ENCODE measurements around the gene TOM1. TPM values are rescaled to one million over a fixed set of nuclear protein-coding genes. Genes with fewer than 3 reads are reported as not detected.

The TOM1 gene
- total and polyA plus RNA-seq, 4 donors: 19.8 to 50.5 (median 44.0) TPM

DNA sequence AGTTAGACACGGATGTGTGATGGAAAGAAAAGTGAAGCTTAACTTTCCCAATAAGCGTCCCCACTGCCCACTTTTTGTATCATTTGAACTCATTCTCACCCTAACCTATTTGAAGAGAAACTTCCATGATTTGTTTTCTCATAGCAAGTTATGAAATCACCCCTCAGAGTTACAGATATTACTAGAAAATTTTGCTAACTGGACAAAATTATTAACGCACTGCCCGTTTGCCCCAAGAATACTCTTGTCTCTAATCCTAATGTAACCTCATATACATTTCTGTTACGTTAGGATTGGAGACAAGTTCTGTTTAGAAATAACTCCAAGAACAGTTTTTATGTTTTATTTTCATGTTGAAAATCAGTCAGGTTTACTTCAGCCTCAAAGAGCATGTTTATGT is 25.5 kb downstream of the TOM1 start:
- H3K9me3 ChIP-seq (ENCODE audit: control insufficient read depth, low read length): no peaks in the 10 kb centered on the region
- intact Hi-C loops (cut with DNase I): no loop called here
- no peaks in the 10 kb centered on the region for H3K27me3 ChIP-seq (ENCODE audit: control insufficient read depth in 1 of 2, insufficient read depth in 2 of 2, low read length in 1 of 2)
- H3K27ac ChIP-seq (ENCODE audit: low read depth in 1 of 2, low read length in 2 of 2): no peak overlapping the region
- H3K4me3 ChIP-seq (ENCODE audit: low read length in 2 of 2): no peak overlapping the region
- ATAC-seq (ENCODE audit: low FRiP score) (no peak), DNase-seq (no peak)
- H3K36me3 ChIP-seq (ENCODE audit: control insufficient read depth in 1 of 2, insufficient read depth in 2 of 2, low read length in 1 of 2): peaks cover 0 to 12% of the 10 kb centered on the region in 2 donors
- H3K4me1 ChIP-seq (ENCODE audit: control insufficient read depth in 1 of 2, insufficient read depth in 2 of 2, low read length in 2 of 2): no peaks in the 10 kb centered on the region
- 90 to 91% methylated on average over 5 of the region's 5 CpGs for WGBS, 2 donors

DNA sequence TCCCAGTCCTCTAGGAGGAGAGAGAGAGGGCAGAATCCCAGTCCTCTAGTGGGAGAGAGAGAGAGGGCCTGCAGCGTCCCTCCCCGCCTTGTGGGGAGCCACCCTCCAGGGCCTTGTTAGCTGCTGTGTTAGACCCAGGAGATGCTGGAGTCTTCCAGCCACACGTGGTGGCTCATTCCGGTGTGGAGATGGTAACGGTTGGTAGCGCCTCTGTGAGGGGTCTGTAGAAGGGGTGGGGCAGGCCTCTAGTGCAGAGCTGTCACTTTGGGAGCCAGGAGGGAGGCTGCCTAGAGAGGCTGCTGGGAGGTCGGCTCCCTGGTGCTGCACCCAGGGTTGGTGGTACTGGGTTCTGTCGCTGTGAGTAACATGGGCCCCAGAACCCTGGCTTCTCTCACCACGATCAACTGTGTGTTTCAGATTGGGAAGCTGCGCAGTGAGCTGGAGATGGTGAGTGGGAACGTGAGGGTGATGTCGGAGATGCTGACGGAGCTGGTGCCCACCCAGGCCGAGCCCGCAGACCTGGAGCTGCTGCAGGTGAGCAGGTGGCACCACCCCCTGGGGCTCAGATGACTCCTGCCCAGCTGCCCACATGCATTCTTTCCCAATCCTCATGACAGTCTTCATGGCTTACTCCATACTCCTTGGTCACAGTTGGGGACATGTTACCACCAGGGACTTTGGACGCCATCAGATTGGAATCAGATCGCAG is 27.3 kb downstream of the TOM1 start:
- no peaks in the 10 kb centered on the region for H3K27me3 ChIP-seq (ENCODE audit: control insufficient read depth in 1 of 2, insufficient read depth in 2 of 2, low read length in 1 of 2)
- 95% methylated on average over 17 of the region's 17 CpGs for WGBS, 2 donors
- no peaks in the 10 kb centered on the region for H3K9me3 ChIP-seq (ENCODE audit: control insufficient read depth, low read length)
- DNase-seq (peak in 1 of 2 donors; percentile 45), ATAC-seq (ENCODE audit: low FRiP score) (peak; percentile 21)
- H3K36me3 ChIP-seq (ENCODE audit: control insufficient read depth in 1 of 2, insufficient read depth in 2 of 2, low read length in 1 of 2): peaks cover 0 to 14% of the 10 kb centered on the region in 2 donors
- intact Hi-C loops (cut with DNase I): no loop called here
- H3K27ac ChIP-seq (ENCODE audit: low read depth in 1 of 2, low read length in 2 of 2): no peak overlapping the region
- no peaks in the 10 kb centered on the region for H3K4me1 ChIP-seq (ENCODE audit: control insufficient read depth in 1 of 2, insufficient read depth in 2 of 2, low read length in 2 of 2)
- H3K4me3 ChIP-seq (ENCODE audit: low read length in 2 of 2): no peak overlapping the region

GRCh38 chr22:35327690-35328471 is 28.2 kb downstream of the TOM1 start:
- 94 to 95% methylated on average over 21 of the region's 21 CpGs for WGBS, 2 donors
- Histone ChIP-seq H3K4me1 (ENCODE audit: control insufficient read depth in 1 of 2, insufficient read depth in 2 of 2, low read length in 2 of 2) (no peaks in the 10 kb centered on the region), H3K4me3 (ENCODE audit: low read length in 2 of 2) (no peak overlapping the region), H3K36me3 (ENCODE audit: control insufficient read depth in 1 of 2, insufficient read depth in 2 of 2, low read length in 1 of 2) (peaks cover 0 to 14% of the 10 kb centered on the region in 2 donors), H3K9me3 (ENCODE audit: control insufficient read depth, low read length) (no peaks in the 10 kb centered on the region), H3K27me3 (ENCODE audit: control insufficient read depth in 1 of 2, insufficient read depth in 2 of 2, low read length in 1 of 2) (no peaks in the 10 kb centered on the region), H3K27ac (ENCODE audit: low read depth in 1 of 2, low read length in 2 of 2) (no peak overlapping the region)
- intact Hi-C loops (cut with DNase I): no loop called here
- ATAC-seq (ENCODE audit: low FRiP score) (no peak), DNase-seq (peak in 1 of 2 donors; percentile 61)

DNA sequence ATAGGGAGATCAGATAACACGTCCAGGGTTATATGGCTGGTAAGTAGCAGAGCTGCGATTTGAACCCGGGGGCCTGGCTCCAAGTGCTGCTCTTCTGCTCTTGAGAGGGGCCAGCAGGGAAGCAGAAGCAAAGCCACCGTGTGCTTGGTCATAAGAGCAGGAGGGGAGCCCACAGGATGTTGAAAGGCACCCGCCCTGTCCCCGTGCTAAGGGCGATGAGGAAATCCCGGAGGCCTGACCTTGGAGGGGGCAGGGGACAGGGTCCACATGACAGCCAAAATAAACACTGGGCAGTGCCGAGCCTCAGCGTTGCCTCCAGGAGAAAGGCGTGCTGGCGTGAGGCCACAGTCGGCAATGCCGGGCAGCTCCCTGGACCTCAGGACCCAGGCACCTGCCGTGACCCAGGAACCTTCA is 28.8 kb downstream of the TOM1 start:
- Histone ChIP-seq H3K4me3 (ENCODE audit: low read length in 2 of 2) (no peak overlapping the region), H3K27ac (ENCODE audit: low read depth in 1 of 2, low read length in 2 of 2) (no peak overlapping the region), H3K4me1 (ENCODE audit: control insufficient read depth in 1 of 2, insufficient read depth in 2 of 2, low read length in 2 of 2) (no peaks in the 10 kb centered on the region), H3K27me3 (ENCODE audit: control insufficient read depth in 1 of 2, insufficient read depth in 2 of 2, low read length in 1 of 2) (no peaks in the 10 kb centered on the region), H3K36me3 (ENCODE audit: control insufficient read depth in 1 of 2, insufficient read depth in 2 of 2, low read length in 1 of 2) (peaks cover 0 to 16% of the 10 kb centered on the region in 2 donors), H3K9me3 (ENCODE audit: control insufficient read depth, low read length) (no peaks in the 10 kb centered on the region)
- WGBS, 2 donors: 66 to 76% methylated on average over 15 of the region's 15 CpGs
- DNase-seq: peak in 1 of 2 donors; percentile 76
- intact Hi-C loops (cut with DNase I): no loop called here
- no peak for ATAC-seq (ENCODE audit: low FRiP score)

DNA sequence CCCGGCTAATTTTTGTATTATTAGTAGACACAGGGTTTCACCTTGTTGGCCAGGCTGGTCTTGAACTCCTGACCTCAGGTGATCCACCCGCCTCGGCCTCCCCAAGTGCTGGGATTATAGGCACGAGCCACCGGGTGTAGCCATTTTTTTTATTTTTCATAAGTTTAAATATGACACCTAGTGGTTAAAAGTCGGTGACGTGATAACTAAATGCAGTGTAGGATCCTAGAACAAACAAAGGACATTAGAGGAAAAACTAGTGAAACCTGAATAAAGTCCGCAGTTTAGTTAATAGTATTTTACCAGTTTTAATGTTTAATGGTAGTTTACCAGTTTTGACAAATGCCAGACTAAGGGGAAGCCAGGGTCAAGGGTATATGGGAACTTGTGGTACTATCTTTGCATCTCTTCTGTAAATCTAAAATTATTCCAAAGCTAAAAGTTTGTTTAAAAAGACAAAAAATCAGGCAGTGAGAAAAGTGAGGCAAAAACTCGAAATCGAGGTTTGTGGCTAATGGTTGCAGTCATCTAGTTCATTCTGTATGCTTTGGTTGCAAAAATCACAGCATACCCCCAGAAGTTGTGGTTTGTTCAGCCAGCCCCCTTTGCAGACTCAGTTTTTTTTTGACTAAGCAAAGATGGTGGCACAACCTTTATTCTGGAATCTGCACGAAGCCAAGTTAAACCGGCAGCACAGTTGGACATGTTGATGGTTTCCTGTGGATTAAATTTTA is 29.6 kb downstream of the TOM1 start:
- ATAC-seq (ENCODE audit: low FRiP score) (no peak), DNase-seq (no peak)
- 77 to 79% methylated on average over 12 of the region's 12 CpGs for WGBS, 2 donors
- no peaks in the 10 kb centered on the region for H3K9me3 ChIP-seq (ENCODE audit: control insufficient read depth, low read length)
- no peaks in the 10 kb centered on the region for H3K4me1 ChIP-seq (ENCODE audit: control insufficient read depth in 1 of 2, insufficient read depth in 2 of 2, low read length in 2 of 2)
- H3K4me3 ChIP-seq (ENCODE audit: low read length in 2 of 2): no peak overlapping the region
- H3K36me3 ChIP-seq (ENCODE audit: control insufficient read depth in 1 of 2, insufficient read depth in 2 of 2, low read length in 1 of 2): peaks cover 0 to 19% of the 10 kb centered on the region in 2 donors
- H3K27me3 ChIP-seq (ENCODE audit: control insufficient read depth in 1 of 2, insufficient read depth in 2 of 2, low read length in 1 of 2): no peaks in the 10 kb centered on the region
- intact Hi-C loops (cut with DNase I): no loop called here
- H3K27ac ChIP-seq (ENCODE audit: low read depth in 1 of 2, low read length in 2 of 2): no peak overlapping the region

- Histone ChIP-seq H3K9me3 (ENCODE audit: control insufficient read depth, low read length) (no peaks in the 10 kb centered on the region), H3K27me3 (ENCODE audit: control insufficient read depth in 1 of 2, insufficient read depth in 2 of 2, low read length in 1 of 2) (no peaks in the 10 kb centered on the region), H3K27ac (ENCODE audit: low read depth in 1 of 2, low read length in 2 of 2) (no peak overlapping the region), H3K4me1 (ENCODE audit: control insufficient read depth in 1 of 2, insufficient read depth in 2 of 2, low read length in 2 of 2) (no peaks in the 10 kb centered on the region), H3K4me3 (ENCODE audit: low read length in 2 of 2) (no peak overlapping the region), H3K36me3 (ENCODE audit: control insufficient read depth in 1 of 2, insufficient read depth in 2 of 2, low read length in 1 of 2) (peaks cover 0 to 21% of the 10 kb centered on the region in 2 donors)
- intact Hi-C loops (cut with DNase I): no loop called here
- ATAC-seq (ENCODE audit: low FRiP score): no peak
- DNase-seq: peak; percentile 65 to 91
- WGBS, 2 donors: 72 to 77% methylated on average over 16 of the region's 16 CpGs
These were observed 30.7 kb downstream of the TOM1 start for GRCh38 chr22:35330258-35330861.

- peaks cover 0 to 25% of the 10 kb centered on the region in 2 donors for H3K36me3 ChIP-seq (ENCODE audit: control insufficient read depth in 1 of 2, insufficient read depth in 2 of 2, low read length in 1 of 2)
- intact Hi-C loops (cut with DNase I): no loop called here
- H3K9me3 ChIP-seq (ENCODE audit: control insufficient read depth, low read length): no peaks in the 10 kb centered on the region
- H3K4me1 ChIP-seq (ENCODE audit: control insufficient read depth in 1 of 2, insufficient read depth in 2 of 2, low read length in 2 of 2): no peaks in the 10 kb centered on the region
- no peaks in the 10 kb centered on the region for H3K27me3 ChIP-seq (ENCODE audit: control insufficient read depth in 1 of 2, insufficient read depth in 2 of 2, low read length in 1 of 2)
- no peak overlapping the region for H3K4me3 ChIP-seq (ENCODE audit: low read length in 2 of 2)
- no peak overlapping the region for H3K27ac ChIP-seq (ENCODE audit: low read depth in 1 of 2, low read length in 2 of 2)
- no peak for ATAC-seq (ENCODE audit: low FRiP score)
- 83% methylated on average over 6 of the region's 6 CpGs for WGBS, 2 donors
- no peak for DNase-seq
These were observed 32.6 kb downstream of the TOM1 start for GRCh38 chr22:35332278-35332677.

DNA sequence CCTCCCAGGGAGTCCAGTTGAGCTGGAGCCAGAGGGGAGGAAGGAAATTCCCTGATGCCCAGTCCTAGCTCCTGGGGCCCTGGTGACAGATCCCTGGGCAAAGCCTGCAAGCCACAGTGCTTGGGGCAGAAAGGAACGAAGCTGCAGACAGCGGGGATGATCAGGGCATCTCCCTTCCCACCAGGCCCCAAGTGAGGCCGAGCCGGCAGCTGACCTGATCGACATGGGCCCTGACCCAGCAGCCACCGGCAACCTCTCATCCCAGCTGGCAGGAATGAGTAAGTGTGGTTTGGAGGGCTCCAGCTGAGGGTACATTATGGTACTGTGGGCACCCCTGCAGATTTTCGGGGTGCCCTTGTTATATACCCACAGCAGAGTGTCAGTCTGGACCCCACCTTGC is 33.5 kb downstream of the TOM1 start:
- H3K27ac ChIP-seq (ENCODE audit: low read depth in 1 of 2, low read length in 2 of 2): no peak overlapping the region
- intact Hi-C loops (cut with DNase I): no loop called here
- H3K27me3 ChIP-seq (ENCODE audit: control insufficient read depth in 1 of 2, insufficient read depth in 2 of 2, low read length in 1 of 2): no peaks in the 10 kb centered on the region
- no peak overlapping the region for H3K4me3 ChIP-seq (ENCODE audit: low read length in 2 of 2)
- no peaks in the 10 kb centered on the region for H3K4me1 ChIP-seq (ENCODE audit: control insufficient read depth in 1 of 2, insufficient read depth in 2 of 2, low read length in 2 of 2)
- DNase-seq (no peak), ATAC-seq (ENCODE audit: low FRiP score) (no peak)
- H3K9me3 ChIP-seq (ENCODE audit: control insufficient read depth, low read length): no peaks in the 10 kb centered on the region
- 94 to 96% methylated on average over 7 of the region's 7 CpGs for WGBS, 2 donors
- peaks cover 0 to 21% of the 10 kb centered on the region in 2 donors for H3K36me3 ChIP-seq (ENCODE audit: control insufficient read depth in 1 of 2, insufficient read depth in 2 of 2, low read length in 1 of 2)
